Activated CD8-positive, alpha-beta memory T cell treated with anti-CD3 and anti-CD28 coated beads, Interleukin-2, amount 50 U/mL, for 24 hours (primary cell): ENCODE data around the gene TOMM20.
A peak's percentile ranks its signal among the peaks of the same experiment; 100 is the strongest.
"Not testable (repeated sequence)": the region's sequence is repeated elsewhere in the genome, so short reads cannot be mapped to it uniquely, and the experiment has no call there.

Experiments
- DNase-seq: peaks from one replicate; pipeline ENCODE4 v3.0.0-alpha.2; 2020; ENCODE audit errors: extremely low read depth

The TOMM20 gene

GRCh38 chr1:235128456-235129328, at the start of gene TOMM20:
Gene TOMM20, minus strand, starts transcription at chr1:235128837. Its CDS starts 122 bp downstream, at chr1:235128715.
- peak; percentile 88 for DNase-seq

GRCh38 chr1:235176486-235176885, 47.8 kb upstream of the TOMM20 start:
- no peak for DNase-seq

- no peak for DNase-seq
Measured at GRCh38 chr1:235169986-235170385, 41.3 kb upstream of the TOMM20 start.

GRCh38 chr1:235168375-235168774, 39.7 kb upstream of the TOMM20 start:
- no peak for DNase-seq

- no peak for DNase-seq
Measured at GRCh38 chr1:235161685-235162327, 33.2 kb upstream of the TOMM20 start.

GRCh38 chr1:235160957-235161684, 32.5 kb upstream of the TOMM20 start, which contains the start of gene RBM34:
Gene RBM34, minus strand, starts transcription at chr1:235161250. Its CDS starts 24 bp downstream, at chr1:235161226.
- peak; percentile 86 for DNase-seq

- no peak for DNase-seq
Measured at GRCh38 chr1:235160383-235160956, 31.8 kb upstream of the TOMM20 start.

- not testable (repeated sequence) for DNase-seq
Measured at GRCh38 chr1:235159930-235160329, 31.3 kb upstream of the TOMM20 start.

GRCh38 chr1:235159284-235159683, 30.6 kb upstream of the TOMM20 start:
- DNase-seq: not testable (repeated sequence)

- DNase-seq: no peak
Measured at GRCh38 chr1:235158680-235159079, 30.0 kb upstream of the TOMM20 start.

- no peak for DNase-seq
Measured at GRCh38 chr1:235157150-235157549, 28.5 kb upstream of the TOMM20 start.

- no peak for DNase-seq
Measured at GRCh38 chr1:235156740-235157139, 28.1 kb upstream of the TOMM20 start.

- no peak for DNase-seq
Measured at GRCh38 chr1:235156265-235156664, 27.6 kb upstream of the TOMM20 start.

GRCh38 chr1:235152235-235152634, 23.6 kb upstream of the TOMM20 start:
- no peak for DNase-seq

GRCh38 chr1:235151033-235151432, 22.4 kb upstream of the TOMM20 start:
- no peak for DNase-seq

- DNase-seq: no peak
Measured at GRCh38 chr1:235149824-235150223, 21.2 kb upstream of the TOMM20 start.

GRCh38 chr1:235147269-235147668, 18.6 kb upstream of the TOMM20 start:
- DNase-seq: no peak

- DNase-seq: no peak
Measured at GRCh38 chr1:235145639-235146038, 17.0 kb upstream of the TOMM20 start.

GRCh38 chr1:235142991-235143390, 14.4 kb upstream of the TOMM20 start:
- no peak for DNase-seq

- no peak for DNase-seq
Measured at GRCh38 chr1:235139315-235139714, 10.7 kb upstream of the TOMM20 start.

- DNase-seq: no peak
Measured at GRCh38 chr1:235138821-235139220, 10.2 kb upstream of the TOMM20 start.

- no peak for DNase-seq
Measured at GRCh38 chr1:235136111-235136510, 7.5 kb upstream of the TOMM20 start.
